Measurements from ENCODE around the gene DSG3. TPM values are rescaled to one million over a fixed set of nuclear protein-coding genes. Genes with fewer than 3 reads are reported as not detected.

The DSG3 gene
- total RNA-seq, 4 donors from 2014 or later: 79.9 to 167 (median 122) TPM

DNA sequence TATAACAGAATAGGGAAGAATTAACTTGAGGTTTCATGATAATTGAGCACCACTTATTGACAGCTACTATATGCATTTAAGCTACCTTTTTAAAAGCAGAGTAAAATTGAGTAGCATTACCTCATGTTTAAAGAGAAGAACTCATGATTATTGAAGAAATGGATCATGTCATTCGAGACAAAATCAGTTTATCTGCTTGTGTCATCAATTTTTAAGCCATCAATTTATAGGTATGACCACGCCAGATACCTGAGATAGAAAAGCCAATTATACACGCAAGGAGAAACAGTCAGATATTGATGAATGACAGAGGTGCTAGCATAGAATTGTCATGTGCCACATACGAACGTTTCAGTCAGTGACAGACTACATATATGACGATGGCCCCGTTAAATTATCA, 78.8 kb downstream of the DSG3 start:
- DNase-seq (ENCODE audit: low spot score in 2 of 2): no peak
- WGBS, 2 donors: 84 to 91% methylated on average over 7 of the region's 7 CpGs
- intact Hi-C loops (cut with DNase I; ENCODE audit: low total_unique reads): no loop called here

More for the DNA sequence above, 78.8 kb downstream of the DSG3 start:
- no peak for TF ChIP-seq POLR2A (IDR thresholded peaks at IDR 0.05)
- TF ChIP-seq, protein P1, sequence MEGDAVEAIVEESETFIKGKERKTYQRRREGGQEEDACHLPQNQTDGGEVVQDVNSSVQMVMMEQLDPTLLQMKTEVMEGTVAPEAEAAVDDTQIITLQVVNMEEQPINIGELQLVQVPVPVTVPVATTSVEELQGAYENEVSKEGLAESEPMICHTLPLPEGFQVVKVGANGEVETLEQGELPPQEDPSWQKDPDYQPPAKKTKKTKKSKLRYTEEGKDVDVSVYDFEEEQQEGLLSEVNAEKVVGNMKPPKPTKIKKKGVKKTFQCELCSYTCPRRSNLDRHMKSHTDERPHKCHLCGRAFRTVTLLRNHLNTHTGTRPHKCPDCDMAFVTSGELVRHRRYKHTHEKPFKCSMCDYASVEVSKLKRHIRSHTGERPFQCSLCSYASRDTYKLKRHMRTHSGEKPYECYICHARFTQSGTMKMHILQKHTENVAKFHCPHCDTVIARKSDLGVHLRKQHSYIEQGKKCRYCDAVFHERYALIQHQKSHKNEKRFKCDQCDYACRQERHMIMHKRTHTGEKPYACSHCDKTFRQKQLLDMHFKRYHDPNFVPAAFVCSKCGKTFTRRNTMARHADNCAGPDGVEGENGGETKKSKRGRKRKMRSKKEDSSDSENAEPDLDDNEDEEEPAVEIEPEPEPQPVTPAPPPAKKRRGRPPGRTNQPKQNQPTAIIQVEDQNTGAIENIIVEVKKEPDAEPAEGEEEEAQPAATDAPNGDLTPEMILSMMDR (IDR thresholded peaks at IDR 0.05): no peak
- H3K4me3 ChIP-seq (ENCODE audit: low read depth, poor library complexity, severe bottlenecking): no peak overlapping the region

Other genes with a start within 250 kb of the DSG3 start
- gene DSG1, start 129.6 kb upstream of the DSG3 start, total RNA-seq: 1,000 to 10,000 TPM; 1,512 to 1,963 (median 1,775) TPM
- gene DSG4, start 71.0 kb upstream of the DSG3 start, total RNA-seq: 1 to 10 TPM in 1 of 4 donors, under 1 TPM in 3; 0.22 to 4.5 (median 0.81) TPM
- 10 to 100 TPM; 11.0 to 28.0 (median 19.2) TPM for gene DSG2, start 50.4 kb downstream of the DSG3 start, total RNA-seq
- not detected for gene TTR, start 144.1 kb downstream of the DSG3 start, total RNA-seq
- 1 to 10 TPM; 1.3 to 2.1 (median 1.6) TPM for gene B4GALT6, start 236.8 kb downstream of the DSG3 start, total RNA-seq